GM18867 (cell line): ENCODE data around the gene VSIG10.
"Not testable (repeated sequence)": the region's sequence is repeated elsewhere in the genome, so short reads cannot be mapped to it uniquely, and the experiment has no call there.

Experiments used
- ATAC-seq: cut with Tn5 transposase; IDR thresholded peaks from one replicate; pipeline ENCODE4 v1.9.1; 2021; ENCODE audit warnings: mild to moderate bottlenecking, moderate library complexity; ENCODE audit not compliant: unreplicated experiment

The VSIG10 gene

DNA sequence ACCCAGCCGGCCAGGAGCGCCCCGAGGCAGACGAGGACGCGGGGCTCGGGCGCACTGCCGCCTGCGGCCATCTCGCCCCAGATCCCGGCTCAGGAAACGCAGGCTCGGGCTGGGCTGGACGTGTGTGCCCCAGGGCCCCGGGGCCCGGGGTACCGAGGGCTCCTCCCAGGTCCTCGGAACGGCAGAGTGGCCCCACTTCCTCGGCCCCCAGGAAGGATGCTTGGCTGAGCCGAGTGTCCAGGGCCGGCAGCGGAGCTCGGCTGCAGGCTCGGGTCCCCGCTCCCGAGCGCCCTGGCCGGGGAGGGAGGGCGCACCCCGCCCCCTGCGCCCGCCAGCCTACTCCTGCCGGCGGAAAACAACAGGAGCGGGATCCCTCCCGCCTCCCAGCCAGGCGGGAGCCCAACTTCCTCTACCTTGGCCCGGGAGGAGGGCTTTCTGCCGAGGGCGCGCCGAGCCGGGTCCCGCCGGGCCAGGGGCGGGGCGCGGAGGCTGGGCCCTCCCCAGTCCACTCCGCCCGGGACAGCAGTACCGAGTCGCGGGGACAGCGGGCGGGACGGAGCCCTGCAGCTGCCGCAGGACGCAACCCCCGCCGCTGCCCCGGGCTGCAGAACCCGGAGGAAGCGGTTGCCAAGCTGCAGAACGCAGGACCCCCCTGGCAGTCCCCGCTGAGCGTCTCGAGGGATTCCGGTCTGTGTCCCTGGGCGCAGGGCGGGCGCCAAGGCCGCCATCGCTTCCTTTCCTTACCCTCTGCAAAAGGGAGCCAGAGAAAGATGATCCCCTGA is at the start of gene VSIG10:
Gene VSIG10, minus strand, starts transcription at position 411 of the 782 bp plus-strand sequence. Its CDS starts 340 bp downstream, at position 71.
- ATAC-seq: peak; percentile 55

GRCh38 chr12:118151755-118152154 is 47.9 kb upstream of the VSIG10 start:
- no peak for ATAC-seq

GRCh38 chr12:118150625-118151024 is 46.8 kb upstream of the VSIG10 start:
- no peak for ATAC-seq

DNA sequence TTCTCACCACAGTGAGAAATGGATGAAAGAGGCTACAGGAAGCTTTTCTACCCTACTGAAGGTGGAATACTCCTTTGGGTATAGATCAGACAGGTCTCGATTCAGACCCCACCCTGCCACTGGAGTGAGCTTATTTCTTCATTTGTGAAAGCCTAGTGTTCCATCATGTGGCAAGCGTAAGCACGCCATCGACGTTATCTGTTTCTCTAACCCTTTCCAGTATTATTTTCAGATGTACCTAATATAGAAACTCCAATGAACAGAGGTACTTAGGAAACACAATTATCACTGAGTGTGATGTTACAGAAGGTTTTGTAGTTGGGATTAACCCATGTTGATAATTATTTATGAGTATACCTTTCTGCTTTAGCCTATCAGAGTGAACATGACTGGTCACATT is 44.5 kb upstream of the VSIG10 start:
- no peak for ATAC-seq

GRCh38 chr12:118145798-118146156 is 42.0 kb upstream of the VSIG10 start:
- ATAC-seq: no peak

- ATAC-seq: peak; percentile 59
These were observed 41.4 kb upstream of the VSIG10 start for GRCh38 chr12:118145113-118145797.

GRCh38 chr12:118144499-118144898 is 40.7 kb upstream of the VSIG10 start:
- no peak for ATAC-seq

DNA sequence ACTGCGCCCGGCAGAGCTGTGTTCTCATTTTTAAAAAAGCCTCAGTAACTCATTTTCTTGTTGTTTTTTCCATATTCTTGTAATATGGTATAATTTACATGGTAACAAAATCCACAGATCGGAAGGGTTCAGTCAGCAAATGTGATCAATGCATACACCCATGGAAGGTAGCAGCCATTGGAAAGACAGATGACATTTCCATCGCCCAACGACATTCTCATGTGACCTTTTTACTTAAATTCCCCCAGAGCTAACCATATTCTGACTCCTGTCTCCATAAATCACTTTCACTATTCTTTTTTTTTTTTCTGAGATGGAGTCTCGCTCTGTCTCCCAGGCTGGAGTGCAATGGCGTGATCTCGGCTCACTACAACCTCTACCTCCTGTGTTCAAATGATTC is 37.0 kb upstream of the VSIG10 start:
- ATAC-seq: no peak

GRCh38 chr12:118137148-118137678 is 33.4 kb upstream of the VSIG10 start:
- no peak for ATAC-seq

- peak; percentile 35 for ATAC-seq
These were observed 32.8 kb upstream of the VSIG10 start for GRCh38 chr12:118136559-118137003.

- peak; percentile 96 for ATAC-seq
These were observed 32.2 kb upstream of the VSIG10 start, which contains the start of gene PEBP1 for GRCh38 chr12:118135788-118136558. TSS of gene PEBP1 (plus strand) at chr12:118136124. CDS start at chr12:118136210, 86 bp downstream.

DNA sequence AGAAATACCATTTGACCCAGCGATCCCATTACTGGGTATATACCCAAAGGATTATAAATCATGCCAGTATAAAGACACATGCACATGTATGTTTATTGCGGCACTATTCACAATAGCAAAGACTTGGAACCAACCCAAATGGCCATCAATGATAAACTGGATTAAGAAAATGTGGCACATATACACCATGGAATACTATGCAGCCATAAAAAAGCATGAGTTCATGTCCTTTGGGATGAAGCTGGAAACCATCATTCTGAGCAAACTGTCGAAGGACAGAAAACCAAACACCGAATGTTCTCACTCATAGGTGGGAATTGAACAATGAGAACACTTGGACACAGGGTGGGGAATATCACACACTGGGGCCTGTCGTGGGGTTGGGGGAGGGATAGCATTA is 25.6 kb upstream of the VSIG10 start:
- not testable (repeated sequence) for ATAC-seq

- ATAC-seq: no peak
These were observed 24.1 kb upstream of the VSIG10 start for GRCh38 chr12:118127867-118128266.

DNA sequence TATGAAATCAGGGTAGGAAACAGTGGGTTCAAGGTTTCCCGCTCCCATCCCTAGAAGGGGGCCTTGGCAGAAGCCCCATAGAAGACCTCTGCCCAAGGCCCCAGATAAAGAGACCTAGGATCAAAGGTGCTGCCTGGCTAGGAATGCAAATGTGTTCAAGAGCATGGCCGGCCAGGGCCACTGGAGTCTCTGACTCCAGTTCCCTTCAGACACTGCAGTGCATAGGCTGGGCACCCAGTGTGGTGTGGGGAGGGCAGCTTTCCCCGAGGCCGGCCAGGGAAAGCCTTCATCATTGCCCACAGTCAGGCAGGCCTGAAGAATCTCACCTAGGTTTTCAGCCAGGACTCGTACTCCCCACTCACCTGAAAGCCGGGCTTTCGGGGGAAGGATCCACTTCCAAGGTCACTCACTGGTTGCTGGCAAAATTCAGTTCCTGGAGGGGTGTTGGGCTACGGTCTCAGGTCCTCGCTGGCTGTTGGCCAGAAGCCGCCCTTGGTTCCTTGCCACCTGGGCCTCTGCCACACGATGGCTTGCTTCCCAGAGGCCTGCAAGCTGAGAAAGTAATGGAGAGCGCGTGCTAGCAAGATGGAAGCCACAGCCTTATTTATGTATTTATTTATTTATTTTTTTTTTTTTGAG is 22.4 kb upstream of the VSIG10 start:
- ATAC-seq: no peak

GRCh38 chr12:118125743-118126118 is 21.9 kb upstream of the VSIG10 start:
- ATAC-seq: no peak

DNA sequence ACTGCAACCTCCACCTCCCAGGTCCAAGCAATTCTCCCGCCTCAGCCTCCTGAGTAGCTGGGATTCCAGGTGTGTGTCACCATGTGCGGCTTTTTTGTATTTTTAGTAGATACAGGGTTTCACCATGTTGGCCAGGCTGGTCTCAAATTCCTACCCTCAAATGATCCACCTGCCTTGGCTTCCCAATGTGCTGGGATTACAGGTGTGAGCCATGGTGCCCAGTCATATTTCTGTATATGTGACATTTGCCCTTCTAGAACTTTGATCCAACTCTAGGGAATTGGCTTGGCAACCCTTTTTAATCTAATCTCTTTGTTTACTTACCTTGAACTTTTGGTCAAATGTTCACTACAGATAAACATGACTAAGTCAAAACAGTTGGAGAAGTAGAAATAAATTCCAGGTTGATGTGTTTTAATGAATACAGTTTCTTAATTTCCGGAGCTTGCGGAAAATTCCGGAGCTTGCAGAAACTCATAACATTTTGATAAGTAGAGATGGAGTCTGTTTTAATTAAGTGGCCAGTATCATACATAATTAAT is 20.6 kb upstream of the VSIG10 start:
- ATAC-seq: no peak

- no peak for ATAC-seq
These were observed 18.5 kb upstream of the VSIG10 start for GRCh38 chr12:118122264-118122663.

- ATAC-seq: peak; percentile 60
These were observed 17.0 kb upstream of the VSIG10 start for GRCh38 chr12:118120579-118121363.

GRCh38 chr12:118119449-118119879 is 15.7 kb upstream of the VSIG10 start:
- ATAC-seq: no peak

GRCh38 chr12:118109088-118109487 is 5.3 kb upstream of the VSIG10 start:
- no peak for ATAC-seq
